GM23338 (cell line): ENCODE data around the gene PPIP5K1. TPM values are rescaled to one million over a fixed set of nuclear protein-coding genes. Genes with fewer than 3 reads are reported as not detected.

Experiments
- ATAC-seq: fragments of 200-7000 bp; cut with Tn5 transposase; 3 replicates; pipeline ENCODE4 v1.9.1; 2020
- DNase-seq: peaks from one replicate; pipeline ENCODE4 v3.0.0-alpha.2; 2015; ENCODE audit warnings: low spot score
- H2AFZ ChIP-seq: fragments of 200-600 bp; sonication (generic); 2 replicates; pipeline ENCODE4 v1.8.0; 2016; ENCODE audit warnings: antibody characterized with exemption, mild to moderate bottlenecking, moderate library complexity
- H3F3A ChIP-seq: fragments of 200-600 bp; sonication (generic); replicated peaks from 2 replicates; pipeline ENCODE4 v1.8.0; 2017; ENCODE audit warnings: antibody characterized with exemption, mixed run types, low read depth
- H3K27ac ChIP-seq: fragments of 200-600 bp; sonication (generic); 2 replicates; pipeline ENCODE4 v1.6.1; 2016; ENCODE audit warnings: low read depth
- H3K27me3 ChIP-seq: fragments of 200-600 bp; sonication (generic); 2 replicates; pipeline ENCODE4 v1.8.0; 2016; ENCODE audit warnings: mild to moderate bottlenecking, mixed run types, moderate library complexity; ENCODE audit not compliant: insufficient read depth
- H3K36me3 ChIP-seq: fragments of 200-600 bp; sonication (generic); 2 replicates; pipeline ENCODE4 v1.8.0; 2016; ENCODE audit warnings: mild to moderate bottlenecking; ENCODE audit not compliant: insufficient read depth
- H3K4me1 ChIP-seq: fragments of 200-600 bp; sonication (generic); 2 replicates; pipeline ENCODE4 v1.8.0; 2016; ENCODE audit warnings: mild to moderate bottlenecking, moderate library complexity; ENCODE audit not compliant: insufficient read depth
- H3K4me2 ChIP-seq: fragments of 200-600 bp; sonication (generic); 2 replicates; pipeline ENCODE4 v1.7.1; 2017; ENCODE audit warnings: mixed run types
- H3K4me3 ChIP-seq: fragments of 200-600 bp; sonication (generic); 2 replicates; pipeline ENCODE4 v1.6.1; 2016; ENCODE audit warnings: mixed run types
- H3K79me2 ChIP-seq: fragments of 200-600 bp; sonication (generic); replicated peaks from 2 replicates; pipeline ENCODE4 v1.8.0; 2017; ENCODE audit warnings: mild to moderate bottlenecking; ENCODE audit not compliant: insufficient read depth
- H3K9me2 ChIP-seq: fragments of 200-600 bp; sonication (generic); 2 replicates; pipeline ENCODE4 v1.8.0; 2017; ENCODE audit not compliant: insufficient read depth
- H4K20me1 ChIP-seq: fragments of 200-600 bp; sonication (generic); replicated peaks from 2 replicates; pipeline ENCODE4 v1.8.0; 2017; ENCODE audit warnings: mild to moderate bottlenecking; ENCODE audit not compliant: insufficient read depth
- H3K27ac Mint-ChIP-seq: 2 replicates; pipeline ENCODE4 v1.8.0; 2020; ENCODE audit warnings: inconsistent platforms, mild to moderate bottlenecking, moderate library complexity, mixed read lengths
- H3K27me3 Mint-ChIP-seq: 3 replicates; pipeline ENCODE4 v1.8.0; 2022; ENCODE audit warnings: low read depth, mild to moderate bottlenecking, moderate library complexity, mixed read lengths, inconsistent platforms; ENCODE audit not compliant: insufficient read depth, poor library complexity
- H3K36me3 Mint-ChIP-seq: 3 replicates; pipeline ENCODE4 v1.8.0; 2021; ENCODE audit warnings: low read depth, mild to moderate bottlenecking, inconsistent platforms, moderate library complexity, mixed read lengths
- H3K4me1 Mint-ChIP-seq: 3 replicates; pipeline ENCODE4 v1.8.0; 2020; ENCODE audit warnings: mild to moderate bottlenecking, inconsistent platforms, mixed read lengths
- H3K4me3 Mint-ChIP-seq: 3 replicates; pipeline ENCODE4 v1.8.0; 2021; ENCODE audit warnings: moderate library complexity, mild to moderate bottlenecking, inconsistent platforms, mixed read lengths
- H3K9me3 Mint-ChIP-seq: 3 replicates; pipeline ENCODE4 v1.8.0; 2020; ENCODE audit warnings: moderate library complexity, mild to moderate bottlenecking, inconsistent platforms, mixed read lengths
- CREB1 ChIP-seq: fragments of 250-450 bp; sonication (Bioruptor Pico); IDR thresholded peaks from 2 replicates; pipeline ENCODE4 v1.5.0; 2020; ENCODE audit warnings: low read depth, mild to moderate bottlenecking, moderate library complexity
- CTCF ChIP-seq, 2 experiments: fragments of 200-600 bp in 1 of 2; sonication (generic) in 1 of 2; conservative IDR thresholded peaks; 2 replicates each; pipeline versions ENCODE4 v1.5.1 to v1.6.1; 2016 to 2017; ENCODE audit warnings: antibody characterized with exemption in 2 of 2, low read depth in 2 of 2, mild to moderate bottlenecking in 2 of 2, moderate library complexity in 1 of 2
- ETS1 ChIP-seq: IDR thresholded peaks from 2 replicates; pipeline ENCODE4 v1.6.1; 2016; ENCODE audit warnings: antibody characterized with exemption
- EZH2phosphoT487 ChIP-seq: fragments of 200-600 bp; sonication (generic); IDR thresholded peaks from one replicate; pipeline ENCODE4 v1.8.1; 2018; ENCODE audit warnings: antibody characterized with exemption; ENCODE audit not compliant: unreplicated experiment
- JUNB ChIP-seq: IDR thresholded peaks from one replicate; pipeline ENCODE4 v1.6.1; 2016; ENCODE audit warnings: antibody characterized with exemption; ENCODE audit not compliant: unreplicated experiment
- NANOG ChIP-seq: IDR thresholded peaks from 2 replicates; pipeline ENCODE4 v1.6.1; 2016; ENCODE audit warnings: antibody characterized with exemption, borderline replicate concordance
- POLR2AphosphoS5 ChIP-seq: IDR thresholded peaks from 2 replicates; pipeline ENCODE4 v1.6.1; 2016; ENCODE audit warnings: antibody characterized with exemption, low read depth
- REST ChIP-seq: IDR thresholded peaks from one replicate; pipeline ENCODE4 v1.6.1; 2018; ENCODE audit warnings: antibody characterized with exemption; ENCODE audit not compliant: unreplicated experiment
- STAT1 ChIP-seq: IDR thresholded peaks from one replicate; pipeline ENCODE4 v1.6.1; 2016; ENCODE audit warnings: antibody characterized with exemption; ENCODE audit not compliant: unreplicated experiment
- ZNF114 ChIP-seq: fragments of 250-450 bp; sonication (Bioruptor Pico); IDR thresholded peaks from 2 replicates; pipeline ENCODE4 v1.5.0; 2020; ENCODE audit warnings: mild to moderate bottlenecking, moderate library complexity
- ZNF331 ChIP-seq: fragments of 250-450 bp; sonication (Bioruptor Pico); IDR thresholded peaks from 2 replicates; pipeline ENCODE4 v1.5.0; 2020; ENCODE audit warnings: low read depth, mild to moderate bottlenecking, moderate library complexity
- polyA plus RNA-seq: library from polyadenylated mRNA; unstranded; fragments of >200 nt; fragmentation: Nextera tagmentation; extraction: Ambion mirVana; gene quantifications from 2 replicates; pipeline ENCODE4 v1.2.1, GENCODE V29; 2016
- total RNA-seq: library from RNA; depleted of rRNA; stranded (reverse); fragments of >200 nt; shearing (Covaris generic); gene quantifications from 2 replicates; pipeline ENCODE4 v1.2.3, GENCODE V29; 2014

PPIP5K1 gene
- total and polyA plus RNA-seq, 2 experiments from 2014 or later, result 5.8 to 23.5 TPM

GRCh38 chr15:43522247-43522646, 67.8 kb downstream of the PPIP5K1 start (continued):
- no peak for TF ChIP-seq CTCF (conservative IDR thresholded peaks at IDR 0.05; ENCODE audit: low read depth in 2 of 2)

- Histone ChIP-seq H3F3A (no peaks in the 10 kb centered on the region), H3K27me3 (peaks cover 36% of the 10 kb centered on the region), H3K27ac (no peak overlapping the region), H3K79me2 (no peaks in the 10 kb centered on the region), H2AFZ (no peak overlapping the region), H3K4me2 (no peak overlapping the region), H3K9me2 (no peaks in the 10 kb centered on the region), H3K4me1 (peaks cover 16% of the 10 kb centered on the region), H4K20me1 (0 out of 2 replicates have a peak, but pooled peaks cover 2% of the 10 kb centered on the region), H3K4me3 (no peak overlapping the region), H3K36me3 (no peaks in the 10 kb centered on the region)
- peaks cover 28% of the 10 kb centered on the region for H3K4me1 Mint-ChIP-seq
- H3K36me3 Mint-ChIP-seq, result peaks cover 50% of the 10 kb centered on the region
- DNase-seq (no peak), ATAC-seq (no peak)
- H3K9me3 Mint-ChIP-seq, result peaks cover 18% of the 10 kb centered on the region
- H3K4me3 Mint-ChIP-seq, result no peak overlapping the region
- H3K27ac Mint-ChIP-seq, result no peak overlapping the region
- peaks cover 45% of the 10 kb centered on the region for H3K27me3 Mint-ChIP-seq
- TF ChIP-seq EZH2phosphoT487 (no peak), ZNF331 (no peak), REST (no peak), POLR2AphosphoS5 (no peak), ETS1 (no peak), STAT1 (no peak), CREB1 (CRISPR knock-in tag) (no peak), JUNB (no peak), CTCF (conservative IDR thresholded peaks at IDR 0.05; ENCODE audit: low read depth in 2 of 2) (no peak), NANOG (no peak), ZNF114 (no peak)
Measured at GRCh38 chr15:43521419-43521818, 68.6 kb downstream of the PPIP5K1 start.
